CD4-positive, alpha-beta T cell (primary cell): ENCODE data around the gene RABGGTB. TPM values are rescaled to one million over a fixed set of nuclear protein-coding genes. Genes with fewer than 3 reads are reported as not detected.
A peak's percentile ranks its signal among the peaks of the same experiment; 100 is the strongest.
"Not testable (repeated sequence)": the region's sequence is repeated elsewhere in the genome, so short reads cannot be mapped to it uniquely, and the experiment has no call there.

Experiments used
- ATAC-seq: fragments of 200-7000 bp; cut with Tn5 transposase; one replicate; pipeline ENCODE4 v1.10.0; 2022; ENCODE audit warnings: mild to moderate bottlenecking; ENCODE audit not compliant: poor library complexity
- CTCF ChIA-PET: fragments of 350-600 bp; sonication (Branson Sonifier 250); formaldehyde crosslinking; loops from one replicate; lab custom pipeline; 2021; ENCODE audit warnings: antibody characterized with exemption, inconsistent platforms; lab: Charles Lee
- POLR2A ChIA-PET: fragments of 350-600 bp; sonication (Branson Sonifier 250); formaldehyde crosslinking; loops from one replicate; lab custom pipeline; 2021; ENCODE audit warnings: antibody characterized with exemption, inconsistent platforms; lab: Charles Lee
- DNase-seq, 14 experiments: peaks; one replicate each; pipeline ENCODE4 v3.0.0-alpha.2; 2013 to 2020; ENCODE audit warnings: mixed read lengths in 2 of 14
- H3K27ac ChIP-seq, 2 donors: one replicate each; pipeline versions ENCODE4 v1.5.1 to v1.7.0; 2013; ENCODE audit warnings: low read length in 2 of 2, low read depth in 1 of 2, mild to moderate bottlenecking in 1 of 2
- H3K27me3 ChIP-seq, 2 experiments: 1 replicate in 1 of 2; 2 replicates in 1 of 2; pipeline versions ENCODE4 v1.6.1 to v1.7.0; 2013; ENCODE audit warnings: low read length in 2 of 2, control low read depth in 1 of 2, mild to moderate bottlenecking in 1 of 2, moderate library complexity in 1 of 2; ENCODE audit not compliant: insufficient read depth in 2 of 2, control insufficient read depth in 1 of 2
- H3K36me3 ChIP-seq: one replicate; pipeline ENCODE4 v1.6.1; 2013; ENCODE audit warnings: low read length, control low read depth; ENCODE audit not compliant: insufficient read depth
- H3K4me1 ChIP-seq: one replicate; pipeline ENCODE4 v1.6.1; 2013; ENCODE audit warnings: low read length, control low read depth; ENCODE audit not compliant: insufficient read depth
- H3K4me3 ChIP-seq: one replicate; pipeline ENCODE4 v1.5.1; 2013; ENCODE audit warnings: mild to moderate bottlenecking, low read length, moderate library complexity
- H3K9me3 ChIP-seq, 2 experiments: 1 replicate in 1 of 2; 2 replicates in 1 of 2; pipeline versions ENCODE4 v1.6.1 to v1.7.0; 2013; ENCODE audit warnings: low read length in 2 of 2, mild to moderate bottlenecking in 2 of 2, control low read depth in 1 of 2, moderate library complexity in 1 of 2; ENCODE audit not compliant: control insufficient read depth in 1 of 2, insufficient read depth in 1 of 2
- H3K27ac Mint-ChIP-seq: one replicate; pipeline ENCODE4 v1.8.0; 2020; ENCODE audit warnings: mixed read lengths
- H3K27me3 Mint-ChIP-seq: one replicate; pipeline ENCODE4 v1.8.0; 2021; ENCODE audit warnings: mixed read lengths
- H3K36me3 Mint-ChIP-seq: one replicate; pipeline ENCODE4 v1.8.0; 2021; ENCODE audit warnings: low read depth, mixed read lengths
- H3K4me1 Mint-ChIP-seq: one replicate; pipeline ENCODE4 v1.8.0; 2021; ENCODE audit warnings: low read depth, mixed read lengths
- H3K4me3 Mint-ChIP-seq: one replicate; pipeline ENCODE4 v1.8.0; 2020; ENCODE audit warnings: mild to moderate bottlenecking, mixed read lengths
- H3K9me3 Mint-ChIP-seq: one replicate; pipeline ENCODE4 v1.8.0; 2020; ENCODE audit warnings: mixed read lengths
- intact Hi-C, 2 experiments: fragments of 100-400 bp; cut with DNase I in 1 of 2; cut with micrococcal nuclease in 1 of 2; formaldehyde crosslinking; loops; one replicate each; pipeline versions ENCODE4 v1.15.1 to v1.9.0; 2023 to 2025; cut with DNase I, micrococcal nuclease
- polyA plus RNA-seq, 2 donors: library from polyadenylated mRNA; unstranded; fragments of 120-200 nt; gene quantifications; one replicate each; pipeline ENCODE4 v1.2.1, GENCODE V29; 2013
- total RNA-seq, 174 experiments: library from RNA in 2 of 174; stranded (reverse) in 2 of 174; gene quantifications; one replicate each; pipeline ENCODE4 v1.2.3 and lab custom pipeline; 2021 to 2026
- TF ChIP-seq, protein P1 (sequence below): fragments of 200-600 bp; IDR thresholded peaks from one replicate; pipeline ENCODE4 v1.8.0; 2022; ENCODE audit warnings: antibody characterized with exemption, mild to moderate bottlenecking

RABGGTB gene
- total RNA-seq: 100 to 1,000 TPM; 199 to 200 TPM
- 94.4 TPM for polyA plus RNA-seq (2013, experiment 1 of 2)
- polyA plus RNA-seq (2013, experiment 2 of 2): 119 TPM
- 68.8 to 471 (median 157) reads per million in 172 experiments for total RNA-seq (lab: John Stamatoyannopoulos, UW)

DNA sequence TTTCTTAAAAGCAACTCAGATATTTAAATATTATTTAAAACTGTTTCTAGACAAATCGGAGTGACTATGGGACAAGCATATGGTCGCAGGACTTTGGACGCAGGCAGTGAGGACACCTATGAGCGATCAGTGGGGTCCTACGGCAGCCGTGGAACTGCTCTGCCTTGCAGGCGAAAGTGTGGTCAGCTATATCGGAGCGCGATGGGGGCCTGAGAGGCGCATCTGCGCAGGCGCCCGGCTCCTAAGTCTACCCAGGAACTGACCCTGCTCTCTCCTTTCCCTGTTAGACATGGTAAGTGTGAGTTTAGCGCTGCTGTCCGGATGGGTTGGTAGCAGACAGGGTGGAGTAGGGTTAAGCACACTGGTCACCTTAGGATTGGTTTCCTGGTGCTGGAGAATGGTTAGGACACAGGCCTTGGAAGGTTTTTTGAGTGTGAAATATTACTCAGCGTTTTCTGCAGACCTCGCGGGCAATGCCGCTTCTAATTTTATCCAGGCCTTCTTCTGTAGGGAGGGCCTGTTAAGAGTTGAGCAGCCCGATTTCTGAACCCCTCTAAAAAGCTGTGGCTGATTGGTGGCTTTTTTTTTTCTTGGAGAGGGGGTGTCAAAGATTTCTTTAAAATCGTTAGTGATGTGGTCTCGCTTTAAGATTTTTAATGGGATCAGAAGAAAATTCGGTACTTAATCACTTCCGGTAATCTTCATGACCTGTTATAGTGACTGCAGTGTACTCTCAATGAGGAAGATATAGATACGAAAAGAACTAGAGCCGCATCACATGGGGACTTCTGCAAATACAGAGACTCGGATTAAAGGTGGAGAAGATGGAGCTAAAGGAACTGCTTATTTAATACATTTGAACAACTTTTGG lies at the start of gene RABGGTB:
Gene RABGGTB, plus strand, starts transcription at position 274 of the 871 bp plus-strand sequence. Its CDS starts 16 bp downstream, at position 290.
- Histone ChIP-seq H3K4me3 (peak within 1 kb of the TSS; percentile 67), H3K9me3 (no peaks in the 10 kb centered on the region), H3K36me3 (peaks cover 28% of the 10 kb centered on the region), H3K27ac (peak within 1 kb of the TSS; percentile 84 to 86), H3K4me1 (peaks cover 26% of the 10 kb centered on the region), H3K27me3 (no peaks in the 10 kb centered on the region)
- ATAC-seq: peak; percentile 95
- Mint-ChIP-seq H3K27ac (peak within 1 kb of the TSS; percentile 92), H3K4me1 (peaks cover 57% of the 10 kb centered on the region), H3K4me3 (peak within 1 kb of the TSS; percentile 98), H3K36me3 (peaks cover 51% of the 10 kb centered on the region), H3K9me3 (no peaks in the 10 kb centered on the region), H3K27me3 (no peaks in the 10 kb centered on the region)
- peak; percentile 89 to 97 (median 92) for DNase-seq
- intact Hi-C loops: loop anchor here (1.0 to 10.0 kb wide), 7 partner anchors 61 to 1991 kb away; partner anchors contain the start of genes MIGA1 (in 2 of the 2), ACADM (in 1 of the 2), ST6GALNAC3 (in 1 of the 2) and ZZZ3 (in 1 of the 2)
- POLR2A ChIA-PET: interaction anchor here (0.6 to 1.6 kb wide), 8 partner anchors 9 to 1897 kb away, joined by 3 to 8 read pairs (median 4); partner anchors contain the start of genes ACADM, FPGT and LRRIQ3
- CTCF ChIA-PET: no interaction called here
- TF ChIP-seq, protein P1, sequence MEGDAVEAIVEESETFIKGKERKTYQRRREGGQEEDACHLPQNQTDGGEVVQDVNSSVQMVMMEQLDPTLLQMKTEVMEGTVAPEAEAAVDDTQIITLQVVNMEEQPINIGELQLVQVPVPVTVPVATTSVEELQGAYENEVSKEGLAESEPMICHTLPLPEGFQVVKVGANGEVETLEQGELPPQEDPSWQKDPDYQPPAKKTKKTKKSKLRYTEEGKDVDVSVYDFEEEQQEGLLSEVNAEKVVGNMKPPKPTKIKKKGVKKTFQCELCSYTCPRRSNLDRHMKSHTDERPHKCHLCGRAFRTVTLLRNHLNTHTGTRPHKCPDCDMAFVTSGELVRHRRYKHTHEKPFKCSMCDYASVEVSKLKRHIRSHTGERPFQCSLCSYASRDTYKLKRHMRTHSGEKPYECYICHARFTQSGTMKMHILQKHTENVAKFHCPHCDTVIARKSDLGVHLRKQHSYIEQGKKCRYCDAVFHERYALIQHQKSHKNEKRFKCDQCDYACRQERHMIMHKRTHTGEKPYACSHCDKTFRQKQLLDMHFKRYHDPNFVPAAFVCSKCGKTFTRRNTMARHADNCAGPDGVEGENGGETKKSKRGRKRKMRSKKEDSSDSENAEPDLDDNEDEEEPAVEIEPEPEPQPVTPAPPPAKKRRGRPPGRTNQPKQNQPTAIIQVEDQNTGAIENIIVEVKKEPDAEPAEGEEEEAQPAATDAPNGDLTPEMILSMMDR: no peak

DNA sequence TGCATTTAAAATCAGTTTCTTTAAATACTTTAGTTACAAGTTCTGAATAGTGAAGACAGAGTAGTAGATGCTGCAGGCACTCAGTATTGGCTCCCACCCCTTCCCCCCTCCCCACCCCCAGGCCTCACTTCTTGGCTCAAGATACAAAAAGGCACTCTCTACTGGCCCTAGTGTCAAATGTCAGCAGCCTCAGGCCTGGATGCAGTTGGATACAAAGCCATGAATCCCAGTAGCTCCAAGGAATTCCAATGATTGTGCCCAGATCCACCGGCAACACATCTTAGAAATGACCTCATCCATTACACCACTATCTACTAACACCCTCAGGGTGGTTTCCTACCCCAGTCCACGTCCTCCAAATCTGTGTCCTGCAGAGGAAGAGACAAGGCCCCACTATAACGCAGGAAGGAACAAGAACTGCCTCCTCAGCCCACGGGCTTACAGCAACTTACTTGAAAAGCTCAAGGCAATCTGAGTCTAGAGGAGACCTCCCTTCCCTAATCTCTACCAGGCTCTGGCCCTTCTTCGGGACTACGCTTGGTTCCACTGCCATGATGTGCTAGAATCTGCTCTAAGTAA lies 43.9 kb upstream of the RABGGTB start:
- POLR2A ChIA-PET: no interaction called here
- H3K4me1 Mint-ChIP-seq: no peaks in the 10 kb centered on the region
- no peak overlapping the region for H3K4me3 Mint-ChIP-seq
- Histone ChIP-seq H3K36me3 (peaks cover 46% of the 10 kb centered on the region), H3K4me3 (no peak overlapping the region), H3K27ac (no peak overlapping the region), H3K4me1 (no peaks in the 10 kb centered on the region), H3K27me3 (no peaks in the 10 kb centered on the region), H3K9me3 (no peaks in the 10 kb centered on the region)
- intact Hi-C loops: no loop called here
- no peak for DNase-seq
- CTCF ChIA-PET: no interaction called here
- TF ChIP-seq, protein P1: no peak
- H3K27me3 Mint-ChIP-seq: no peaks in the 10 kb centered on the region
- peaks cover 76% of the 10 kb centered on the region for H3K36me3 Mint-ChIP-seq
- H3K27ac Mint-ChIP-seq: no peak overlapping the region
- no peaks in the 10 kb centered on the region for H3K9me3 Mint-ChIP-seq
- no peak for ATAC-seq

DNA sequence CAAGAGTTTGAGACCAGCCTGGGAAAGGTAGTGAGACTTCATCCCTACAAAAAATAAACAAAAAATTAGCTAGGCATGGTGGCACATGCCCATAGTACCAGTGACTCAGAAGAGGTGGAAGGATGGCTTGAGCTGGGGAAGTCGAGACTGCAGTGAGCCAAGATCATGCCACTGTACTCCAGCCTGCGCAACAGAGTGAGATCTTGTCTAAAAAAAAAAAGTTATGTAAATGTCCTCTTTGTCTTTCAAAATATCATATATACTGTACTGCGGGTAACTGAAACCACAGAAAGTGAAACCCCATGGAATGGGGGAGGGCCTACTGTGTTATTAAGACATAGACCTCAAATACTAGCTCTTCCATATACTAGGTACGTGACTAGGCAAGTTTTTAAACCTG lies 40.8 kb upstream of the RABGGTB start:
- Histone ChIP-seq H3K4me1 (no peaks in the 10 kb centered on the region), H3K27ac (no peak overlapping the region), H3K27me3 (no peaks in the 10 kb centered on the region), H3K4me3 (no peak overlapping the region), H3K36me3 (peaks cover 36% of the 10 kb centered on the region), H3K9me3 (no peaks in the 10 kb centered on the region)
- Mint-ChIP-seq H3K27ac (no peak overlapping the region), H3K4me3 (no peak overlapping the region), H3K9me3 (no peaks in the 10 kb centered on the region), H3K36me3 (peaks cover 74% of the 10 kb centered on the region), H3K4me1 (no peaks in the 10 kb centered on the region), H3K27me3 (no peaks in the 10 kb centered on the region)
- CTCF ChIA-PET: interaction anchor here (1.6 kb wide), 1 partner anchor 23 kb away, joined by 3 read pairs; no protein-coding TSS in a partner anchor
- DNase-seq (peak in 3 of 14 experiments; percentile 14 to 25 (median 17)), ATAC-seq (no peak)
- intact Hi-C loops: no loop called here
- POLR2A ChIA-PET: no interaction called here
- TF ChIP-seq, protein P1: no peak

DNA sequence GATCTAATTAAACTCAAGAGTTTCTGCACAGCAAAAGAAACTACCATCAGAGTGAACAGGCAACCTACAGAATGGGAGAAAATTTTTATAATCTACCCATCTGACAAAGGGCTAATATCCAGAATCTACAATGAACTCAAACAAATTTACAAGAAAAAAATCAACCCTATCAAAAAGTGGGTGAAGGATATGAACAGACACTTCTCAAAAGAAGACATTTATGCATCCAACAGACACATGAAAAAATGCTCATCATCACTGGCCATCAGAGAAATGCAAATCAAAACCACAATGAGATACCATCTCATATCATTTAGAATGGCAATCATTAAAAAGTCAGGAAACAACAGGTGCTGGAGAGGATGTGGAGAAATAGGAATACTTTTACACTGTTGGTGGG lies 28.8 kb upstream of the RABGGTB start:
- H3K36me3 Mint-ChIP-seq: peaks cover 75% of the 10 kb centered on the region
- H3K27me3 ChIP-seq, H3K27ac ChIP-seq, H3K4me3 ChIP-seq, H3K9me3 Mint-ChIP-seq, H3K27ac Mint-ChIP-seq, intact Hi-C loops, DNase-seq, H3K4me3 Mint-ChIP-seq, POLR2A ChIA-PET, H3K9me3 ChIP-seq, ATAC-seq, H3K4me1 Mint-ChIP-seq, CTCF ChIA-PET, H3K4me1 ChIP-seq, H3K27me3 Mint-ChIP-seq: not testable (repeated sequence)
- H3K36me3 ChIP-seq: peaks cover 23% of the 10 kb centered on the region
